Upper lobe of left lung (tissue), 6 donors: Measurements from ENCODE around the gene FAM120B. TPM values are rescaled to one million over a fixed set of nuclear protein-coding genes. Genes with fewer than 3 reads are reported as not detected.

Source experiments
- ATAC-seq, 2 donors: fragments of 200-7000 bp; cut with Tn5 transposase; one replicate each; pipeline ENCODE4 v1.9.1; 2022; ENCODE audit warnings: mild to moderate bottlenecking in 2 of 2, moderate library complexity in 2 of 2; ENCODE audit not compliant: low FRiP score in 2 of 2
- DNase-seq, 2 donors: peaks; one replicate each; pipeline ENCODE4 v3.0.0-alpha.2; 2019 to 2020
- H3K27ac ChIP-seq, 4 donors: fragments of 200-600 bp; sonication (generic); one replicate each; pipeline ENCODE4 v1.5.1; 2016 to 2019
- H3K27me3 ChIP-seq, 4 donors: fragments of 200-600 bp; sonication (generic); one replicate each; pipeline ENCODE4 v1.5.1; 2017 to 2019
- H3K36me3 ChIP-seq, 4 donors: fragments of 200-600 bp; sonication (generic); one replicate each; pipeline ENCODE4 v1.5.1; 2016 to 2019
- H3K4me1 ChIP-seq, 4 donors: fragments of 200-600 bp; sonication (generic); one replicate each; pipeline ENCODE4 v1.5.1; 2018 to 2019
- H3K4me3 ChIP-seq, 4 donors: fragments of 200-600 bp; sonication (generic); one replicate each; pipeline ENCODE4 v1.5.1; 2017 to 2019; ENCODE audit warnings: mild to moderate bottlenecking in 2 of 4, moderate library complexity in 1 of 4
- H3K9me3 ChIP-seq, 4 donors: fragments of 200-600 bp; sonication (generic); one replicate each; pipeline ENCODE4 v1.5.1; 2018 to 2019
- EP300 ChIP-seq, 4 donors: sonication (generic); formaldehyde crosslinking; IDR thresholded peaks; one replicate each; pipeline ENCODE4 v1.5.1; 2017; ENCODE audit warnings: antibody characterized with exemption in 4 of 4, control low read depth in 2 of 4
- POLR2A ChIP-seq, 4 donors: fragments of 450-650 bp; IDR thresholded peaks; one replicate each; pipeline ENCODE4 v1.5.1; 2016 to 2017; ENCODE audit warnings: antibody characterized with exemption in 4 of 4, mild to moderate bottlenecking in 2 of 4
- POLR2AphosphoS5 ChIP-seq, 2 donors: sonication (generic); formaldehyde crosslinking; IDR thresholded peaks; one replicate each; pipeline ENCODE4 v1.5.1; 2017; ENCODE audit warnings: antibody characterized with exemption in 2 of 2
- WGBS, 2 donors: methylation state at CpG; one replicate each; pipeline ENCODE4 v1.1.5; 2017 to 2018; 5-methylcytosine and 5-hydroxymethylcytosine counted together
- total RNA-seq, 6 donors: library from RNA; depleted of rRNA in 4 of 6; stranded (reverse); fragments of >200 nt in 4 of 6; gene quantifications; one replicate each; pipeline versions ENCODE4 v1.1.0 to v1.2.1, GENCODE V29; 2016 to 2021
- TF ChIP-seq, protein P1 (sequence below), 6 experiments: fragments of 450-650 bp in 4 of 6; fragments of 200-600 bp in 2 of 6; sonication (generic) in 2 of 6; IDR thresholded peaks; one replicate each; pipeline ENCODE4 v1.5.1; 2016 to 2019; ENCODE audit warnings: antibody characterized with exemption in 6 of 6
- donor health status: DM: no; HTN: no; CAD: no; lungs with moderate emphysema.
- donor health status: DM: no; HTN: yes; CAD: no; lungs with severe emphysema.

FAM120B gene
- total RNA-seq, 6 donors from 2014 or later: 20.1 to 51.3 (median 28.3) TPM

DNA sequence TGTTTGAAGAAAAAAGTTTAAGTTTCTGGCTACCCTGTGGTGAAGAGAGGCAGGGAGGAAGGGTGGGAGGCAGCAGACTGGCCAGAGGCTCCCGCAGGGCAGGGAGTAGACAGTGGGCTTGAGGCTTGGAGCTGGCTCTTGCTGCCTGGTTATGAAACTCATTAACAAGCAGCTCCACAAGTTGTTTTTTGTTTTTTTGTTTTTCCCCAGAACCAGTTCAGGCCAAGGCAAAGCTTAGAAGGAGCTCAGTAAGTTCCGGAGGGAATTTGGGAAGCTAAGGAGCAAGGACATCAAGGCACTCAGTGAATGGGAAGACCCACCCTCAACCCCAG lies 19.7 kb upstream of the FAM120B start:
- peak overlapping the region; percentile 41 to 90 (median 72) for H3K27ac ChIP-seq
- H3K27me3 ChIP-seq: peaks cover 0 to 29% (median 22%) of the 10 kb centered on the region in 4 donors
- DNase-seq (no peak), ATAC-seq (peak in 1 of 2 donors; percentile 9)
- TF ChIP-seq POLR2AphosphoS5 (IDR thresholded peaks at IDR 0.05): no peak
- TF ChIP-seq, protein P1, sequence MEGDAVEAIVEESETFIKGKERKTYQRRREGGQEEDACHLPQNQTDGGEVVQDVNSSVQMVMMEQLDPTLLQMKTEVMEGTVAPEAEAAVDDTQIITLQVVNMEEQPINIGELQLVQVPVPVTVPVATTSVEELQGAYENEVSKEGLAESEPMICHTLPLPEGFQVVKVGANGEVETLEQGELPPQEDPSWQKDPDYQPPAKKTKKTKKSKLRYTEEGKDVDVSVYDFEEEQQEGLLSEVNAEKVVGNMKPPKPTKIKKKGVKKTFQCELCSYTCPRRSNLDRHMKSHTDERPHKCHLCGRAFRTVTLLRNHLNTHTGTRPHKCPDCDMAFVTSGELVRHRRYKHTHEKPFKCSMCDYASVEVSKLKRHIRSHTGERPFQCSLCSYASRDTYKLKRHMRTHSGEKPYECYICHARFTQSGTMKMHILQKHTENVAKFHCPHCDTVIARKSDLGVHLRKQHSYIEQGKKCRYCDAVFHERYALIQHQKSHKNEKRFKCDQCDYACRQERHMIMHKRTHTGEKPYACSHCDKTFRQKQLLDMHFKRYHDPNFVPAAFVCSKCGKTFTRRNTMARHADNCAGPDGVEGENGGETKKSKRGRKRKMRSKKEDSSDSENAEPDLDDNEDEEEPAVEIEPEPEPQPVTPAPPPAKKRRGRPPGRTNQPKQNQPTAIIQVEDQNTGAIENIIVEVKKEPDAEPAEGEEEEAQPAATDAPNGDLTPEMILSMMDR (IDR thresholded peaks at IDR 0.05): no peak
- H3K4me3 ChIP-seq: no peak overlapping the region
- no peaks in the 10 kb centered on the region for H3K9me3 ChIP-seq
- H3K36me3 ChIP-seq: peaks cover 0 to 36% (median 10%) of the 10 kb centered on the region in 4 donors
- 40 to 59% methylated on average over 2 of the region's 2 CpGs for WGBS, 2 donors
- peaks cover 30 to 66% (median 51%) of the 10 kb centered on the region in 4 donors for H3K4me1 ChIP-seq

DNA sequence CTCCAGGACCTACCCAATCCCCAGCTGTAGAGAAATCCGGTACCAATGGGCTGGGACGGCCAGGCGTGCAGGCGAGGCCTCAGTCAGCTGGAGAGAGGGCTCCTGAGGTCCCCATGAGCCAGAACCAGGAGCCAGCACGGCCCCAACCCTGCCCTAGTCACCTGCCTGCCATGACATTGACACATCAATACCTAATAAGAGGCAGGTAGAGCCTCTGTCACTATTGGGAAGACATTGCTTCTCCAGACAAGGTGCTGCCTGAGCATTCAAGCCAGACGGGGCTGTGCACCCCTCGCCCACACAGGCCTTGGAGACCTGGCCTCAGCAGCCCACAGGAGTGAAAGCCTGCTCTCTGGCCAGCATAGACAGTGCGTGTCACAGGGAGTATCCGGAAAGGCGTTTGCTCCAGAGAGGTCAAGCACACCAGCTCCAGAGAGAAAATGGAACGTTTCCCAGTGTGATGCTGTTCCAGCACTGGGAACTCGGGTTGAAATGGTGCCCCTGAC lies 19.1 kb upstream of the FAM120B start:
- WGBS, 2 donors: 49 to 60% methylated on average over 3 to 12 of the region's 12 CpGs
- Histone ChIP-seq H3K27ac (peak overlapping the region; percentile 41 to 90 (median 72)), H3K4me1 (peaks cover 34 to 71% (median 56%) of the 10 kb centered on the region in 4 donors), H3K4me3 (no peak overlapping the region), H3K9me3 (no peaks in the 10 kb centered on the region), H3K27me3 (peaks cover 0 to 29% (median 22%) of the 10 kb centered on the region in 4 donors), H3K36me3 (peaks cover 0 to 30% (median 9%) of the 10 kb centered on the region in 4 donors)
- DNase-seq (no peak), ATAC-seq (no peak)
- TF ChIP-seq POLR2A (IDR thresholded peaks at IDR 0.05) (no peak), POLR2AphosphoS5 (IDR thresholded peaks at IDR 0.05) (peak in 1 of 2 donors; percentile 41)

DNA sequence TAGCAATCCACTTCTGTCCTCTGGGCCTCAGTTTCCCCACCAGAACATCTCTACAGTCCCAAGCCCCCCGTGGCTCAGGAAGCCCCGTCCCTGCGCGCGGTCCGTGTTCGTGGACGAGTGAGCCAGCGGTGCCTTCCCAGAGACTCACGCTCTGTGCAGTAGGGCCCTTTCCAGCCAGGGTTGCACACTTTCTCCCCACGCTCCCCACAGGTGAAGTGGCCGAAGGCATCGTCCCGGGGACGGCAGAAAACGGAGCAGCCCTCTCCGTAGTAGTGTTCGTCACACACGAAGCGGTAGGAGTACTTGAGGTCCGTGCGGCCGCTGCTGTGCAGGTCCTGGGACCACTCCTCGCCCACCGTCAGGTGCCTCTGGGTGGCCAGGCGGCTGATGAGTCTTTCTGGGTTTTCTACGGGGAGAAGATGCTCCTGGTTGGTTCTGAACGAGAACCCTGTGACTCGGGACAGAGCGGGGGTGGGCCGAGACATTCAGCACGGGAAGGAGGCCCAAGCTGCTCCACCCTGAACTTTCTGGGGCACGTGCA lies 18.4 kb upstream of the FAM120B start:
- no peak for ATAC-seq
- Histone ChIP-seq H3K9me3 (no peaks in the 10 kb centered on the region), H3K36me3 (peaks cover 0 to 23% (median 5%) of the 10 kb centered on the region in 4 donors), H3K4me3 (peak overlapping the region in 1 of 4 donors; percentile 88), H3K4me1 (peaks cover 40 to 78% (median 62%) of the 10 kb centered on the region in 4 donors), H3K27ac (peak overlapping the region in 3 of 4 donors; percentile 58 to 90 (median 85)), H3K27me3 (peaks cover 0 to 29% (median 22%) of the 10 kb centered on the region in 4 donors)
- WGBS, 2 donors: 71 to 82% methylated on average over 32 to 33 of the region's 33 CpGs
- TF ChIP-seq, protein P1 (IDR thresholded peaks at IDR 0.05): no peak
- no peak for TF ChIP-seq POLR2AphosphoS5 (IDR thresholded peaks at IDR 0.05)
- no peak for TF ChIP-seq EP300 (IDR thresholded peaks at IDR 0.05)
- no peak for TF ChIP-seq POLR2A (IDR thresholded peaks at IDR 0.05)
- no peak for DNase-seq

DNA sequence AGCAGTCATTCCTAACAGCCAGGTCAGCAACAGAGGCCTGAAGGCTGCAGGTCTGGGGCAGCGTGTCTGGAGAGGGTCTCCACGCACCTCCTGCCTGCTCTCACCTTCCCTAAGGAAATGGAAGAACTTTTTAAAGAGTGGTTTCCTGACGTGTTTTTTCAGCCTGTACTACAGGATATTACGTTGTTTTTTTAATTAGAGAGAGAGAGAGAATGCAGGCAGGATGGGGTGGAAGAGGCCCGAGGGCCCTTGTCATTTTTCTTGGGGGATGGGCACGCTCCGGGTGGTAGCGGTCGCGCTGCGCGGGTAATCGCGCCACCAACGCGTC lies 17.7 kb upstream of the FAM120B start:
- Histone ChIP-seq H3K27me3 (peaks cover 0 to 29% (median 22%) of the 10 kb centered on the region in 4 donors), H3K27ac (peak overlapping the region in 2 of 4 donors; percentile 85 to 90), H3K9me3 (no peaks in the 10 kb centered on the region), H3K4me3 (peak overlapping the region; percentile 62 to 88 (median 64)), H3K4me1 (peaks cover 41 to 83% (median 64%) of the 10 kb centered on the region in 4 donors), H3K36me3 (peaks cover 0 to 16% (median 2%) of the 10 kb centered on the region in 4 donors)
- WGBS, 2 donors: 8 to 28% methylated on average over 16 of the region's 16 CpGs
- ATAC-seq (no peak), DNase-seq (no peak)
- no peak for TF ChIP-seq EP300 (IDR thresholded peaks at IDR 0.05)
- no peak for TF ChIP-seq POLR2A (IDR thresholded peaks at IDR 0.05)
- TF ChIP-seq, protein P1 (IDR thresholded peaks at IDR 0.05): no peak
- TF ChIP-seq POLR2AphosphoS5 (IDR thresholded peaks at IDR 0.05): no peak

DNA sequence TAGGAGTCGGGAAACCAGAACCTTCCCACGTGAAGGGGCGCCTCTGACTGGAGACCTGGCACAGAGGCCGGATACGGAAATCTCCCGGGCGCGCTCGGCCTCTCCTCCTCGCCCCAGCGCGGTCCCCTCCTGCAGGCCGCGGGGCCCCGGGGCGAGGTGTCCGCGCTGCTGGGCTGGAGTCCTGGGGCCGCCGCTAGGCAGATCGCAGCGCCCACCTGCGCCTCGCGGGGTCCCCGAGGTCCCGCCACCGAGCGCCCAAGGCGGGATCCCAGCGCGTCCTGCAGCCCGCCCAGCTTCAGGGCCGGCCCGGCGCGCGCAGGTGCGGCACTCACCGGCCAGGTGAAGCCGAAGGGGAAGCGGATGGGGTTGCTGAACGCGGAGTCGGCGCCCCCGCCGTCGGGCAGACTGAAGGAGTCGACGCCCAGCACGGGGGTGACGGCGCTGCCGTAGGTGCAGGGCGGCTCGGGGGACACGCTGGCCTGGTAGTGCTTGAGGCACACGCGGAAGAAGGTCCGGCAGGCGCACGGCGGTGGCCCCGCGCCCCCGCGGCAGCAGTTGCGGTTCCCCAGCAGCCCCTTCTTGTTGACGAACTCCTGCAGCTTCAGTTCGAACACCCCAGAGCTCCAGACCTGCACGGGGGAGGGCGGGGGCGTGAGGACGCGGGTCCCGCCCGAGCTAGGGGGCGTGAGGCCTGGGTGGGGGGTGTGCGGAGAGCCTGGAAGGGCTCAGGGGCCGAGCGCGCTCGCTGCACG lies 17.2 kb upstream of the FAM120B start:
- TF ChIP-seq EP300 (IDR thresholded peaks at IDR 0.05) (no peak), POLR2AphosphoS5 (IDR thresholded peaks at IDR 0.05) (no peak), POLR2A (IDR thresholded peaks at IDR 0.05) (peak in 1 of 4 donors; percentile 4)
- TF ChIP-seq, protein P1 (IDR thresholded peaks at IDR 0.05): peak in 1 of 6 experiments; percentile 8
- peak in 1 of 2 donors; percentile 88 for DNase-seq
- Histone ChIP-seq H3K27me3 (peaks cover 0 to 32% (median 22%) of the 10 kb centered on the region in 4 donors), H3K9me3 (no peaks in the 10 kb centered on the region), H3K4me1 (peaks cover 41 to 83% (median 64%) of the 10 kb centered on the region in 4 donors), H3K4me3 (peak overlapping the region; percentile 62 to 88 (median 64)), H3K36me3 (peaks cover 0 to 11% (median 2%) of the 10 kb centered on the region in 4 donors), H3K27ac (peak overlapping the region; percentile 60 to 90 (median 84))
- ATAC-seq: no peak
- WGBS, 2 donors: 2 to 17% methylated on average over 1 to 77 of the region's 85 CpGs
